Myocyte (in vitro differentiated cells): ENCODE results near the gene NIPSNAP2. TPM values are rescaled to one million over a fixed set of nuclear protein-coding genes. Genes with fewer than 3 reads are reported as not detected.
"Not testable (repeated sequence)": the region's sequence is repeated elsewhere in the genome, so short reads cannot be mapped to it uniquely, and the experiment has no call there.

ENCODE experiments used
- DNase-seq: peaks from one replicate; pipeline ENCODE4 v3.0.0-alpha.2; 2012; ENCODE audit warnings: low read depth
- total RNA-seq: library from RNA; depleted of rRNA; stranded (reverse); fragments of >200 nt; gene quantifications from 2 replicates; pipeline ENCODE4 v1.2.3, GENCODE V29; 2014

The NIPSNAP2 gene
- total RNA-seq, 1 donor from 2014 or later: 117 TPM

DNA sequence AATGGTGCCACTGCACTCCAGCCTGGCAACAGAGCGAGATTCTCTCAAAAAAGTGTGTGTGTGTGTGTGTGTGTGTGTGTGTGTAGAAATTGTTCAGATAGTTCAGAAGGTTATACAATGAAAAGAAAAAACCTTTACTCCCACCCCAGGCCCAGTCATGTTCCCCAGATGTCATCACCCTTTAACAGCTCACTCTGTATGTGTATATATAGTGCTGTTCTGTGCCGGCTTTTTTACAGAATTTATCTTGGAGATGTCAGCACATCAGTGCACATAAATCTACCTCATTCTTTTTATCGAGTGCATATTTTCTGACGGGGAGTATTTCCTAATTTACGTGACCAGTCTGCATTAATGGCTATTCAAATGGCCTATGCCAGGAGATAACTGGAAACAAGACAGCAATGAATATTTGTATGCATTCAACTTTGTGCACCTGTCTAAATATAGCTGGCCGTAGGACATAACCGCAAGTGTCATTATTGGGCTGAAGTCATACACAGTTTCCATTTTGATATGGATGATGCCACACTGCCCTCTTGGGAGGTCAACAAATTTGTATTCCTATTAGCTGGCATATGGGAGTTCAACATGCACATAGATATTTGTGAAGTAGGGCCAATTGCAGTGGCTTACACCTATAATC is 11.7 kb downstream of the NIPSNAP2 start:
- peak; percentile 18 for DNase-seq

- peak; percentile 84 for DNase-seq
Measured at GRCh38 chr7:55977831-55978230, 13.4 kb downstream of the NIPSNAP2 start.

- no peak for DNase-seq
Measured at GRCh38 chr7:55980266-55980665, 15.9 kb downstream of the NIPSNAP2 start.

DNA sequence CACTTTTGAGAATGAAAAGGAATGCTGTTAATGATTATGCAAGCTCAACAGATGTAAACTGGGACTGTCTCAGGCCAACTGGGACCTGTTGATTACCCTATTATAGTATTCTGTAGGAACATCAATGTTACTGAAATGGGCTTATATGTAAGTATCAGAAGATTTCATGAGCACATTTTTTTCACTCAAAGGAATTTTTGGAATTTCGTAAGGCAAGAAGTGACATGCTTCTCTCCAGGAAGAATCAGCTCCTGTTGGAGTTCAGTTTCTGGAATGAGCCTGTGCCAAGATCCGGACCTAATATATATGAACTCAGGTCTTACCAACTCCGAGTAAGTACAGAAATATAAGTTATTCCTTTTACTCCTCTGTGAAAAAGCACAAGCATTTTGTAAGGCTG is 19.2 kb downstream of the NIPSNAP2 start:
- DNase-seq: no peak

GRCh38 chr7:55992346-55992745 is 28.0 kb downstream of the NIPSNAP2 start:
- DNase-seq: no peak

- DNase-seq: no peak
Measured at GRCh38 chr7:55996856-55997500, 32.6 kb downstream of the NIPSNAP2 start.

GRCh38 chr7:56003749-56004148 is 39.4 kb downstream of the NIPSNAP2 start:
- DNase-seq: no peak

GRCh38 chr7:56007167-56007652 is 42.8 kb downstream of the NIPSNAP2 start:
- no peak for DNase-seq

GRCh38 chr7:56007891-56008290 is 43.5 kb downstream of the NIPSNAP2 start:
- no peak for DNase-seq

DNA sequence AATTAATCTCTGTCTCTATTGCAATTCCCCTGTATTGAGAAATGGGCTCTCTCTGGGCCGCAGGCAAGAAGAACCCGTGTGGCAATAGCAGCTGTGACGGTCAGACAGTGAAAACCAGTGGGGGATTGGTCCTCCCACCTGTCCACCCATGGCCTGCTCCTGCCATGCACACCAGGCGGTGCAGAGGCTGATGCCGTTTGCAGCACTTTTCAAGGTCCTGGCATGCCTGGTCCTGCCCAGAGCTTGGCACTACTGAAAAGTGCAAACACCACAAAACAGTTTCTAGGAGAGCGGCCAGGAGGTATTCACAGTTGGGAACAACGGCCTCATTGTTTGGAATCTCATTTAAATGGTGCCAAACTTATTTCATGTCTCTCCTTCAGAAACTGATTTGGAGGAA is 45.3 kb downstream of the NIPSNAP2 start:
- DNase-seq: peak; percentile 25

GRCh38 chr7:56017015-56017414 is 52.6 kb downstream of the NIPSNAP2 start:
- DNase-seq: not testable (repeated sequence)

- DNase-seq: no peak
Measured at GRCh38 chr7:56019501-56019900, 55.1 kb downstream of the NIPSNAP2 start.

GRCh38 chr7:56023500-56023899 is 59.1 kb downstream of the NIPSNAP2 start:
- peak; percentile 46 for DNase-seq

GRCh38 chr7:56026538-56026937 is 62.2 kb downstream of the NIPSNAP2 start:
- no peak for DNase-seq

- no peak for DNase-seq
Measured at GRCh38 chr7:56028942-56029630, 64.7 kb downstream of the NIPSNAP2 start.

- DNase-seq: no peak
Measured at GRCh38 chr7:56030340-56030739, 66.0 kb downstream of the NIPSNAP2 start.

DNA sequence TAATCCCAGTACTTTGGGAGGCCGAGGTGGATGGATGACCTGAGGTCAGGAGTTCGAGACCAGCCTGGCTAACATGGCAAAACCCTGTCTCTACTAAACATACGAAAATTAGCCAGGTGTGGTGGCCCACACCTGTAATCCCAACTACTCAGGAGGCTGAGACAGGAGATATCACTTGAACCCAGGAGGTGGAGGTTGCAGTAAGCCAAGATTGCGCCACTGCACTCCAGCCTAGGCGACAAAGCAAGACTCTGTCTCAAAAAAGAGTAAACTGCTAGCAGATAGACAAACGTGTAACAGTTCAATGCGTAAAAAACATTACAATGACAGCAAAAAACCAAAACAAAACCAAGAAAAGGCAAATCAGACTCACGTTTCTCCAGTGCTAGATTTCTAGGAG is 67.2 kb downstream of the NIPSNAP2 start:
- not testable (repeated sequence) for DNase-seq

- DNase-seq: not testable (repeated sequence)
Measured at GRCh38 chr7:56032578-56032977, 68.2 kb downstream of the NIPSNAP2 start.

GRCh38 chr7:56033671-56034432 is 69.5 kb downstream of the NIPSNAP2 start:
- DNase-seq: peak; percentile 74

- DNase-seq: no peak
Measured at GRCh38 chr7:56040730-56041129, 76.3 kb downstream of the NIPSNAP2 start.

- DNase-seq: not testable (repeated sequence)
Measured at GRCh38 chr7:56045758-56046157, 81.4 kb downstream of the NIPSNAP2 start.
